ENCODE measurements around the gene ITPK1.

Gene ITPK1

GRCh38 chr14:92931681-92932447, 183.9 kb downstream of the ITPK1 start:
- no peak for FAIRE-seq
- no peak for DNase-seq (ENCODE audit: insufficient read length, low spot score)

- DNase-seq (ENCODE audit: insufficient read length, low spot score) (no peak), FAIRE-seq (no peak)
These were observed 184.8 kb downstream of the ITPK1 start for GRCh38 chr14:92930737-92931602.

GRCh38 chr14:92929689-92930608, 185.8 kb downstream of the ITPK1 start:
- DNase-seq (ENCODE audit: insufficient read length, low spot score) = no peak
- FAIRE-seq = no peak

- FAIRE-seq = no peak
- DNase-seq (ENCODE audit: insufficient read length, low spot score) = no peak
These were observed 186.6 kb downstream of the ITPK1 start for GRCh38 chr14:92928961-92929688.

- no peak for DNase-seq (ENCODE audit: insufficient read length, low spot score)
- no peak for FAIRE-seq
These were observed 187.5 kb downstream of the ITPK1 start for GRCh38 chr14:92928258-92928629.

- FAIRE-seq = no peak
These were observed 188.1 kb downstream of the ITPK1 start for GRCh38 chr14:92927349-92928257.

GRCh38 chr14:92926931-92927330, 188.8 kb downstream of the ITPK1 start:
- FAIRE-seq = no peak
- no peak for DNase-seq (ENCODE audit: insufficient read length, low spot score)

More at GRCh38 chr14:92927349-92928257, 188.1 kb downstream of the ITPK1 start:
- DNase-seq (ENCODE audit: insufficient read length, low spot score) = no peak

DNA sequence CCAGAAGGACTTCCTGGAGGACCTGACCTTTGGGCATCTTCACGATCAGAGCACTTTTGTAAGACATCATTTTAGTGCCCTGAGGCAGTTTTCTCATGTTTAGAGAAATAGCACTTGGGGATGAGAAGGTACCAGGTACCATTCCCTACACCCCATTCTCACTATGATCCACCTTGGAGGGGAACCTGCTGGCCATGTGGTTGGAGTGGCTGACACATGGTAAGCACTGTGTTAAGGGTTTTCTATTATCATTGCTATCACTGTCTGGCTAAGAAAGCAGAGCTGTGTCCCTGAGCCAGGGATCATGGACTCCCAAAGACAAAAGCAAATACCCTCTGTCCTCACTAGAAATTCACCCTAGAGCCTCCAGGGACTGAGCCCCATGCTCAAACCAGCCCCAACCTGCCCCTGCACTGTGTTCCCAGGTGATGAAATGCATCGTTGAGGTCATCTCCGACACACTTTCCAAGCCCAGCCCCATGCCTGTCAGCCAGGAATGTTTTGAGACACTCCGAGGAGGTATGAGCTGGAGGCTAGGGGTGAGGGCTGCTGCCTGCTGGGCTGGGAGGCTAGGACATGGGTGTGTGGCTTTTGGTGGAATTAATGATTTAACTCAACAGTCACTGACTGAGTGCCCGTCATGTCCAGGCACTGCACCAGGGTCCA, 189.4 kb downstream of the ITPK1 start:
- no peak for FAIRE-seq
- DNase-seq (ENCODE audit: insufficient read length, low spot score) = no peak

GRCh38 chr14:92925446-92925845, 190.3 kb downstream of the ITPK1 start:
- no peak for FAIRE-seq
- no peak for DNase-seq (ENCODE audit: insufficient read length, low spot score)

DNA sequence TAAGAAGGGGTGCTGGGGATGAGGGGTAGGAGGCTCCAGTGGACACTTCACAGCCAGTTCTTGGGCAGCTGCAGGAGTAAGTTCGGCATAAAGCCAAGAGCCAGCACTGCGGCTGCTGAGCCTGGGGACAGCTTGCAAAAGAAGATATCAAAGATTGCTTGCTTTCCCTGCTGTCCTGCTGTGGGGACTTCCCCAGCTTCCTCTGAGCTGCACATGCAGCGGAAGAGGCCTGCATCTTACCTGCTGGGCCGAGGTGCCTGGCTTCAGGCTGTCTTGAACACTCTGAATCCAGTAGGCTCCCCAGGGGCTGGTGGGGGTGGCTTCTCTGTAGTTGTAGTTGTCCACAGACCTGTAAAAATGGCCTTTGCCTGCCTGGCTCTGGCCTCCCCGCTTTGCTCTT, 191.5 kb downstream of the ITPK1 start:
- FAIRE-seq (no peak), DNase-seq (ENCODE audit: insufficient read length, low spot score) (no peak)

DNA sequence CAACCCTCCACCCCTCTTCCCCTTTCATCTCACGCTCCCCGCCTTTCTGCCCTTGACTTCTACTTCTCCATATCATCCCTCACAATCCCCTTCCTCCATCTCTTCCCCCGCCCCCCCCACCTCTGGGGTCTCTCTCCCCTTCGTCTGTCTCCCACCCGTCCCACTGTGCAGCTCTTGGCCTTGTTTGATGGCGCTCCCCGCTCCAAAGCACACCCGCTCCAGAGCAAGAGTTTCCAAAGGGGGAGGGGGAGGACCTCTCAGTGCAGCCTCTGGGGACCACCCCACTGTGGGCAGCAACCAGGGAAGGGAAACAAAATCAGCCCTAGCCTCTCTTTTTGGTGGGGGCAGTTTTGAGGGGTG, 192.0 kb downstream of the ITPK1 start:
- FAIRE-seq (no peak), DNase-seq (ENCODE audit: insufficient read length, low spot score) (no peak)

GRCh38 chr14:92922883-92923743, 192.6 kb downstream of the ITPK1 start, which contains the start of gene CHGA:
TSS of gene CHGA (plus strand) at chr14:92923150. CDS start at chr14:92923360, 210 bp downstream.
- FAIRE-seq (no peak), DNase-seq (ENCODE audit: insufficient read length, low spot score) (peak; percentile 59)

GRCh38 chr14:92922155-92922735, 193.5 kb downstream of the ITPK1 start:
- DNase-seq (ENCODE audit: insufficient read length, low spot score) (no peak), FAIRE-seq (no peak)

GRCh38 chr14:92920001-92920400, 195.7 kb downstream of the ITPK1 start:
- DNase-seq (ENCODE audit: insufficient read length, low spot score) (no peak), FAIRE-seq (no peak)

DNA sequence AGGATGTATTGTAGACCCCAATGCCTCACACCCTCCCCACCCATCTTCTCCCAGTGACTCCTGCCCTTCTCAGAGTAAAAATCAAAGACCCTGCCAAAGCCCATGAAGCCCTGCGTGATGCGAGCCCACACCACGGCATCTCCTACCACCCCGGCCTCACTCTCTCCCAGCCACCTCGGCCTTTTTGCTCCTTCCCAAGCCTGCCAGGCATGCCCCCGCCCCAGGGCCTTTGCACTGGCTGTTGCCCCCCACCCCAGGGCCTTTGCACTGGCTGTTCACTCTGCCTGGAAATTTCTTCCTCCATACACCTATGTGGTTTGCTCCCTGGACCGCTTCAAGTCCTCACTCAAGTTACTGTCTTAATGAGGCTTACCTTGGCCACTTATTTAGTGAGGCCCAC, 197.8 kb downstream of the ITPK1 start:
- no peak for FAIRE-seq

DNA sequence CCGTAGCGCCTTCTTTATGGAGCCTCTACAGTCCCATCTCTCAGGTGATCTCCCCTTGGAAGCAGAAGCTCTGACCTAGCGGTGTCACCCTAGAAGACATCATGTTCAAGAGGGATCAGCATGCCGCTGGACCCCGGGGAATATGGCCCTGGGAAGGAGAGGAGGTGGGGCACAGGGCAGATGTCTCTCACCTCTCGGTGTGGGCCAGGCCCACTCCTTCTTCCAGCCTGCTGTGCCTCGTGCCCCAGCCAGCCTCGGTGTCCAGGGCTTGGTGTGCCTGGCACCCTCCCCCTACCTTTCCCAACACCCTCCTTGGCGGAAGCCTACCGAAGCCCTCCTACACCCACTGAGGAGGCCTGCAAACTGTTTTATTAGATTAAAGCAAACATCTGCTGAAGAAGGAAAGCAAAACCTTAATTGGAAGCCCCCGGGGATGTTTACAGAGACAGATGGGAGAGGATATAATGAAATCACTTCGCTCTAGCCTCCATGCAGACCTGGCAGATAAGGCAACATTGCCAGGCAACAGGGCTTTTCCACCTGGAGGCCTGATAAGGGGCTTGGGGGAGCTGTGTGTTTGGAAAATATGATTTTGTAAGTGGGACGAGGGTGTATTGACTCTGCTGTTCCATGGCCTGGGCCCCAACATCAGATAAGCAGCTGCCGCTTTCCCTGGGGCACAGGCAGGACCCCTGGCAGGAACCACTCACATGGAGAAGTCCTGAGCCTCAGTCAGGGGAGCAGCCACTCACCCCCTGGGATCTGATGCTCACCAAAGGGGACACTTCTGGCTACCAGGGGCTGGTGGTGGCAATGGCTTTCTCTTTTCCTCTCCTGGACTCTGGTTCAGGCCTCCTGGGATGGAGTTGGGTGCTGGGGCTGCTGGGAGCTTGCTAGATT, 198.4 kb downstream of the ITPK1 start:
- no peak for FAIRE-seq
- no peak for DNase-seq (ENCODE audit: insufficient read length, low spot score)

More for the DNA sequence above, 197.8 kb downstream of the ITPK1 start:
- no peak for DNase-seq (ENCODE audit: insufficient read length, low spot score)
